Activated CD8-positive, alpha-beta memory T cell treated with anti-CD3 and anti-CD28 coated beads for 4 hours (primary cell): ENCODE data around the gene TMEM132C.

Experiments used
- DNase-seq, 2 donors: peaks; one replicate each; pipeline ENCODE4 v3.0.0-alpha.2; 2020; ENCODE audit warnings: low read depth in 2 of 2

TMEM132C gene

GRCh38 chr12:128660532-128661225 is 393.7 kb downstream of the TMEM132C start:
- no peak for DNase-seq

- DNase-seq: no peak
Measured at GRCh38 chr12:128661226-128661569, 394.2 kb downstream of the TMEM132C start.

- no peak for DNase-seq
Measured at GRCh38 chr12:128662101-128662500, 395.1 kb downstream of the TMEM132C start.

GRCh38 chr12:128664501-128664900 is 397.5 kb downstream of the TMEM132C start:
- DNase-seq: no peak

- DNase-seq: no peak
Measured at GRCh38 chr12:128667193-128667592, 400.2 kb downstream of the TMEM132C start.

- DNase-seq: no peak
Measured at GRCh38 chr12:128671528-128672042, 404.6 kb downstream of the TMEM132C start.

GRCh38 chr12:128672428-128672827 is 405.5 kb downstream of the TMEM132C start:
- DNase-seq: no peak

GRCh38 chr12:128672893-128673292 is 405.9 kb downstream of the TMEM132C start:
- DNase-seq: no peak

- no peak for DNase-seq
Measured at GRCh38 chr12:128675576-128675975, 408.6 kb downstream of the TMEM132C start.

- no peak for DNase-seq
Measured at GRCh38 chr12:128680555-128680954, 413.6 kb downstream of the TMEM132C start.

GRCh38 chr12:128682548-128683275 is 415.7 kb downstream of the TMEM132C start:
- no peak for DNase-seq

- no peak for DNase-seq
Measured at GRCh38 chr12:128684352-128684751, 417.4 kb downstream of the TMEM132C start.

- no peak for DNase-seq
Measured at GRCh38 chr12:128685903-128686475, 419.0 kb downstream of the TMEM132C start.

- no peak for DNase-seq
Measured at GRCh38 chr12:128687851-128688250, 420.9 kb downstream of the TMEM132C start.

- no peak for DNase-seq
Measured at GRCh38 chr12:128690641-128691040, 423.7 kb downstream of the TMEM132C start.

GRCh38 chr12:128693115-128693514 is 426.1 kb downstream of the TMEM132C start:
- no peak for DNase-seq

GRCh38 chr12:128693771-128694170 is 426.8 kb downstream of the TMEM132C start:
- no peak for DNase-seq

GRCh38 chr12:128694445-128694844 is 427.5 kb downstream of the TMEM132C start:
- DNase-seq: no peak

GRCh38 chr12:128695697-128696096 is 428.7 kb downstream of the TMEM132C start:
- no peak for DNase-seq

- DNase-seq: no peak
Measured at GRCh38 chr12:128698301-128698972, 431.5 kb downstream of the TMEM132C start.

GRCh38 chr12:128699106-128699505 is 432.1 kb downstream of the TMEM132C start:
- no peak for DNase-seq

GRCh38 chr12:128702371-128702770 is 435.4 kb downstream of the TMEM132C start:
- no peak for DNase-seq
